HepG2 (cell line): Measurements from ENCODE around the gene RASIP1. TPM values are rescaled to one million over a fixed set of nuclear protein-coding genes. Genes with fewer than 3 reads are reported as not detected.

Source experiments
- DBP ChIP-seq: sonication (generic); formaldehyde crosslinking; IDR thresholded peaks from 2 replicates; pipeline ENCODE4 v1.4.0; 2020; ENCODE audit warnings: missing genetic modification reagents; ENCODE audit errors: not compliant biosample characterization
- GABPA ChIP-seq, 2 experiments: IDR thresholded peaks; 2 replicates each; pipeline ENCODE4 v1.6.1; 2011 to 2016; ENCODE audit warnings: low read depth in 2 of 2, low read length in 1 of 2, missing biosample characterization in 1 of 2, missing genetic modification characterization in 1 of 2
- HDAC1 ChIP-seq: sonication (generic); formaldehyde crosslinking; IDR thresholded peaks from 2 replicates; pipeline ENCODE4 v1.5.1; 2020; ENCODE audit warnings: mild to moderate bottlenecking, missing genetic modification reagents
- HES4 ChIP-seq: sonication (generic); formaldehyde crosslinking; IDR thresholded peaks from 2 replicates; pipeline ENCODE4 v1.9.0; 2021; ENCODE audit warnings: mild to moderate bottlenecking, missing genetic modification reagents, borderline replicate concordance
- MXI1 ChIP-seq: IDR thresholded peaks from 3 replicates; pipeline ENCODE4 v1.6.1; 2012; ENCODE audit warnings: low read depth, low read length, inconsistent platforms, borderline replicate concordance
- NCOA1 ChIP-seq: sonication (generic); formaldehyde crosslinking; IDR thresholded peaks from 2 replicates; pipeline ENCODE4 v1.9.0; 2021; ENCODE audit warnings: missing genetic modification reagents
- SMAD1 ChIP-seq: sonication (generic); formaldehyde crosslinking; IDR thresholded peaks from 2 replicates; pipeline ENCODE4 v1.4.0; 2020; ENCODE audit warnings: missing genetic modification reagents, low read depth, mild to moderate bottlenecking, borderline replicate concordance
- SNAPC4 ChIP-seq: sonication (generic); formaldehyde crosslinking; IDR thresholded peaks from 2 replicates; pipeline ENCODE4 v1.4.0; 2020; ENCODE audit warnings: mild to moderate bottlenecking, missing genetic modification reagents
- SRSF4 ChIP-seq: fragments of 200-400 bp; formaldehyde crosslinking; IDR thresholded peaks from one replicate; pipeline ENCODE4 v1.6.1; 2018; ENCODE audit warnings: mild to moderate bottlenecking, low read depth, low read length, moderate library complexity; ENCODE audit not compliant: poor library complexity, severe bottlenecking
- ZBTB7A ChIP-seq: sonication (generic); formaldehyde crosslinking; IDR thresholded peaks from 2 replicates; pipeline ENCODE4 v1.8.0; 2022; ENCODE audit warnings: mild to moderate bottlenecking, missing genetic modification reagents
- ZC3H4 ChIP-seq: sonication (generic); formaldehyde crosslinking; IDR thresholded peaks from 2 replicates; pipeline ENCODE4 v1.4.0; 2020; ENCODE audit warnings: missing genetic modification reagents, borderline replicate concordance
- ZNF414 ChIP-seq: sonication (generic); formaldehyde crosslinking; IDR thresholded peaks from 2 replicates; pipeline ENCODE4 v1.5.0; 2020; ENCODE audit warnings: missing genetic modification reagents
- ZNF451 ChIP-seq: sonication (generic); formaldehyde crosslinking; IDR thresholded peaks from 2 replicates; pipeline ENCODE4 v1.5.0; 2020; ENCODE audit warnings: mild to moderate bottlenecking, missing genetic modification reagents
- ZNF784 ChIP-seq: sonication (generic); formaldehyde crosslinking; IDR thresholded peaks from 2 replicates; pipeline ENCODE4 v1.5.1; 2020; ENCODE audit warnings: missing genetic modification reagents, mild to moderate bottlenecking, borderline replicate concordance
- polyA plus RNA-seq, 8 experiments: library from polyadenylated mRNA; depleted of rRNA in 3 of 8; stranded (reverse) in 7 of 8; unstranded in 1 of 8; fragments of >200 nt; fragmentation: Illumina TruSeq in 4 of 8; extraction: Trizol in 4 of 8; gene quantifications; 2 replicates each; pipeline versions ENCODE4 v1.2.1 to v1.2.3, GENCODE V29; 2011 to 2016; ENCODE audit warnings: low read depth in 4 of 8, missing spikeins in 1 of 8, mixed read lengths in 1 of 8; ENCODE audit not compliant: insufficient read depth in 1 of 8
- total RNA-seq, 5 experiments: library from RNA; depleted of rRNA; stranded (reverse); fragments of >200 nt; fragmentation: Illumina TruSeq; extraction: Trizol; gene quantifications; 2 replicates each; pipeline ENCODE4 v1.2.3, GENCODE V29; 2016; ENCODE audit warnings: low read depth in 1 of 5

RASIP1 gene
- total and polyA plus RNA-seq, 2 of the 13 experiments (the other 11 are each of a cell fraction or from before 2014, with no cell fraction given) = 0.44 to 0.58 TPM

- TF ChIP-seq ZNF784 (CRISPR knock-in tag) (peak; percentile 53; the same call in 1 of the 2 replicates), ZC3H4 (CRISPR knock-in tag) (no peak), ZNF451 (CRISPR knock-in tag) (no peak), ZBTB7A (CRISPR knock-in tag) (no peak), HDAC1 (CRISPR knock-in tag) (peak; percentile 76), DBP (CRISPR knock-in tag) (no peak), MXI1 (peak; percentile 87; the same call in 2 of the 3 replicates), SMAD1 (no peak), ZNF414 (no peak), SRSF4 (no peak), GABPA (IDR thresholded peaks at IDR 0.05; ENCODE audit: low read depth, low read length) (no peak), GABPA (CRISPR knock-in tag; IDR thresholded peaks at IDR 0.05; ENCODE audit: low read depth) (peak; percentile 78), NCOA1 (CRISPR knock-in tag) (peak; percentile 61; the same call in 1 of the 2 replicates), HES4 (CRISPR knock-in tag) (no peak), SNAPC4 (CRISPR knock-in tag) (0 out of 2 replicates have a peak, but pooled peaks have one; percentile 30)
These were observed 19.7 kb downstream of the RASIP1 start (continued) for GRCh38 chr19:48720613-48721296.
